ENCODE measurements around the gene SLC6A11. TPM values are rescaled to one million over a fixed set of nuclear protein-coding genes. Genes with fewer than 3 reads are reported as not detected.

The SLC6A11 gene
- total RNA-seq, 1 donor, result not detected

DNA sequence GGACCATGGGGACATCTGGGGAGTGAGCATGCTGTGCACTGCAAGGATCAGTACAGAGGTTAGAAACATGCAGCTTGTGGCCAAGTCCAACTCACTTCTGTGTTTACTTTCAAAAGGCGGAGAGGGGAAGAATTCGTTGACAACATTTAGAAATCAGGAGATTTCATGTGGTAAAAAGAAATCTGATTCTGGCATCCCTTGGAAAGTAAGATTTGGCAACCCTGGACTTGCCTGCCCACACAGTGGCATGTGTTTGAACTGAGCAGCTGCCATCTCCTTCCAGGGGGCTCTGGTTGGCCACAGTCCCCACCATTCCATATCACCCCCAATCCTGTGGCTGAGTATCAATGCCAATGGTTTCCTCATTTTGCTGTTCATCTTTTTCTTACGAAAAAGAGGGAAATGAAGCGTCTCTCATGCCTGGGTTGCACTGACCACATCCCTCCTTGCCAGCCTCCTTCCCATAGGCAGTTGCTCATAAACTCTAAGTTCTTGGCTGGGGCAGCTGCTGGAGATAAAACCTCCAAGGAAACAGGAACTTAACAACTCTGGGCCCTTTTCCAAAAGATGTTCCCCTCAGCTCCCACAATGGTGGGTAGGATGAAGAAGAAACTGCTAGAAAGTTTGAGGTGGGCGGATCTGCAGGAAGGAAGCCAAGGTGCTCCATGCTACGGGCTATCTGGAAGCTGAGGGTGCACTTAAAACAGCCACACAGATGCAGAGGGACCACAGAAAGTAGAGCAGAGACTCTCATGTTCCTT, 29.2 kb downstream of the SLC6A11 start:
- H3K4me3 ChIP-seq (ENCODE audit: insufficient read depth, low read length), result no peak overlapping the region
- H2AFZ ChIP-seq (ENCODE audit: low read length), result no peak overlapping the region
- H3K27me3 ChIP-seq (ENCODE audit: insufficient read depth, low read length), result peaks cover 6% of the 10 kb centered on the region
- H3K79me2 ChIP-seq (ENCODE audit: insufficient read depth, low read length), result no peaks in the 10 kb centered on the region
- no peaks in the 10 kb centered on the region for H4K20me1 ChIP-seq (ENCODE audit: insufficient read depth, low read length)
- H3K9me3 ChIP-seq (ENCODE audit: low read depth, low read length), result no peaks in the 10 kb centered on the region
- H3K4me2 ChIP-seq (ENCODE audit: insufficient read depth, low read length), result no peak overlapping the region
- no peaks in the 10 kb centered on the region for H3K36me3 ChIP-seq (ENCODE audit: insufficient read depth, low read length)
- no peak for DNase-seq (ENCODE audit: insufficient read length, low spot score, missing footprints)
- H3K27ac ChIP-seq (ENCODE audit: low read depth, low read length), result no peak overlapping the region
- no peaks in the 10 kb centered on the region for H3K4me1 ChIP-seq (ENCODE audit: insufficient read depth, low read length)
- TF ChIP-seq, protein P1, sequence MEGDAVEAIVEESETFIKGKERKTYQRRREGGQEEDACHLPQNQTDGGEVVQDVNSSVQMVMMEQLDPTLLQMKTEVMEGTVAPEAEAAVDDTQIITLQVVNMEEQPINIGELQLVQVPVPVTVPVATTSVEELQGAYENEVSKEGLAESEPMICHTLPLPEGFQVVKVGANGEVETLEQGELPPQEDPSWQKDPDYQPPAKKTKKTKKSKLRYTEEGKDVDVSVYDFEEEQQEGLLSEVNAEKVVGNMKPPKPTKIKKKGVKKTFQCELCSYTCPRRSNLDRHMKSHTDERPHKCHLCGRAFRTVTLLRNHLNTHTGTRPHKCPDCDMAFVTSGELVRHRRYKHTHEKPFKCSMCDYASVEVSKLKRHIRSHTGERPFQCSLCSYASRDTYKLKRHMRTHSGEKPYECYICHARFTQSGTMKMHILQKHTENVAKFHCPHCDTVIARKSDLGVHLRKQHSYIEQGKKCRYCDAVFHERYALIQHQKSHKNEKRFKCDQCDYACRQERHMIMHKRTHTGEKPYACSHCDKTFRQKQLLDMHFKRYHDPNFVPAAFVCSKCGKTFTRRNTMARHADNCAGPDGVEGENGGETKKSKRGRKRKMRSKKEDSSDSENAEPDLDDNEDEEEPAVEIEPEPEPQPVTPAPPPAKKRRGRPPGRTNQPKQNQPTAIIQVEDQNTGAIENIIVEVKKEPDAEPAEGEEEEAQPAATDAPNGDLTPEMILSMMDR (IDR thresholded peaks at IDR 0.05; ENCODE audit: extremely low read depth, low read depth, low read length), result no peak

GRCh38 chr3:10845839-10846656, 30.0 kb downstream of the SLC6A11 start:
- Histone ChIP-seq H3K36me3 (ENCODE audit: insufficient read depth, low read length) (no peaks in the 10 kb centered on the region), H2AFZ (ENCODE audit: low read length) (no peak overlapping the region), H4K20me1 (ENCODE audit: insufficient read depth, low read length) (no peaks in the 10 kb centered on the region), H3K27ac (ENCODE audit: low read depth, low read length) (no peak overlapping the region), H3K4me3 (ENCODE audit: insufficient read depth, low read length) (no peak overlapping the region), H3K4me2 (ENCODE audit: insufficient read depth, low read length) (no peak overlapping the region), H3K4me1 (ENCODE audit: insufficient read depth, low read length) (no peaks in the 10 kb centered on the region), H3K79me2 (ENCODE audit: insufficient read depth, low read length) (no peaks in the 10 kb centered on the region), H3K27me3 (ENCODE audit: insufficient read depth, low read length) (no peaks in the 10 kb centered on the region), H3K9me3 (ENCODE audit: low read depth, low read length) (no peaks in the 10 kb centered on the region)
- DNase-seq (ENCODE audit: insufficient read length, low spot score, missing footprints), result no peak
- TF ChIP-seq, protein P1 (IDR thresholded peaks at IDR 0.05; ENCODE audit: extremely low read depth, low read depth, low read length), result no peak

DNA sequence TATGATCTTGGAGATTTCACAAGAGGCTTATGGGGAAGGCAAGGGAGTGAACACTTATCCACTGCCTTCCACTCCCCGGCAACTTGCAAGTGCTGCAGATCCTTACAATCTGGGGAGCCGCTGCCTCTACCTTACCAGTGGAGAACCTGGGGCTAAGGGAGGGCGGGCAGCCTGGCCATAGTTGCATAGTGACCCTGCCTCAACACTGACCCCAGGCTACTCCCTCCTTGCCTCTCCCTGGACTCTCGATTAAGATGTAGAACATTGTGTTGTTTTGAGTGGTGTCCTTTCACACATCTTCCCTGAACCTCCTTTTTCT, 30.6 kb downstream of the SLC6A11 start:
- no peak overlapping the region for H2AFZ ChIP-seq (ENCODE audit: low read length)
- H3K9me3 ChIP-seq (ENCODE audit: low read depth, low read length), result no peaks in the 10 kb centered on the region
- H3K27ac ChIP-seq (ENCODE audit: low read depth, low read length), result no peak overlapping the region
- TF ChIP-seq, protein P1 (IDR thresholded peaks at IDR 0.05; ENCODE audit: extremely low read depth, low read depth, low read length), result no peak
- no peaks in the 10 kb centered on the region for H3K4me1 ChIP-seq (ENCODE audit: insufficient read depth, low read length)
- H3K36me3 ChIP-seq (ENCODE audit: insufficient read depth, low read length), result no peaks in the 10 kb centered on the region
- no peaks in the 10 kb centered on the region for H4K20me1 ChIP-seq (ENCODE audit: insufficient read depth, low read length)
- no peak for DNase-seq (ENCODE audit: insufficient read length, low spot score, missing footprints)
- H3K4me2 ChIP-seq (ENCODE audit: insufficient read depth, low read length), result no peak overlapping the region
- H3K4me3 ChIP-seq (ENCODE audit: insufficient read depth, low read length), result no peak overlapping the region
- H3K79me2 ChIP-seq (ENCODE audit: insufficient read depth, low read length), result no peaks in the 10 kb centered on the region
- no peaks in the 10 kb centered on the region for H3K27me3 ChIP-seq (ENCODE audit: insufficient read depth, low read length)

GRCh38 chr3:10848261-10848660, 32.2 kb downstream of the SLC6A11 start:
- Histone ChIP-seq H3K36me3 (ENCODE audit: insufficient read depth, low read length) (no peaks in the 10 kb centered on the region), H3K9me3 (ENCODE audit: low read depth, low read length) (no peaks in the 10 kb centered on the region), H3K79me2 (ENCODE audit: insufficient read depth, low read length) (no peaks in the 10 kb centered on the region), H3K4me2 (ENCODE audit: insufficient read depth, low read length) (no peak overlapping the region), H3K4me1 (ENCODE audit: insufficient read depth, low read length) (no peaks in the 10 kb centered on the region), H3K27me3 (ENCODE audit: insufficient read depth, low read length) (no peaks in the 10 kb centered on the region), H3K27ac (ENCODE audit: low read depth, low read length) (no peak overlapping the region), H4K20me1 (ENCODE audit: insufficient read depth, low read length) (no peaks in the 10 kb centered on the region), H3K4me3 (ENCODE audit: insufficient read depth, low read length) (no peak overlapping the region), H2AFZ (ENCODE audit: low read length) (no peak overlapping the region)
- no peak for DNase-seq (ENCODE audit: insufficient read length, low spot score, missing footprints)
- TF ChIP-seq, protein P1 (IDR thresholded peaks at IDR 0.05; ENCODE audit: extremely low read depth, low read depth, low read length), result no peak
